Activated T-cell treated with anti-CD3 and anti-CD28 coated beads for 4 hours (primary cell): Measurements from ENCODE around the gene ESPNL.
"Not testable (repeated sequence)": the region's sequence is repeated elsewhere in the genome, so short reads cannot be mapped to it uniquely, and the experiment has no call there.

ENCODE experiments used
- DNase-seq: peaks from one replicate; pipeline ENCODE4 v3.0.0-alpha.2; 2020

ESPNL gene

DNA sequence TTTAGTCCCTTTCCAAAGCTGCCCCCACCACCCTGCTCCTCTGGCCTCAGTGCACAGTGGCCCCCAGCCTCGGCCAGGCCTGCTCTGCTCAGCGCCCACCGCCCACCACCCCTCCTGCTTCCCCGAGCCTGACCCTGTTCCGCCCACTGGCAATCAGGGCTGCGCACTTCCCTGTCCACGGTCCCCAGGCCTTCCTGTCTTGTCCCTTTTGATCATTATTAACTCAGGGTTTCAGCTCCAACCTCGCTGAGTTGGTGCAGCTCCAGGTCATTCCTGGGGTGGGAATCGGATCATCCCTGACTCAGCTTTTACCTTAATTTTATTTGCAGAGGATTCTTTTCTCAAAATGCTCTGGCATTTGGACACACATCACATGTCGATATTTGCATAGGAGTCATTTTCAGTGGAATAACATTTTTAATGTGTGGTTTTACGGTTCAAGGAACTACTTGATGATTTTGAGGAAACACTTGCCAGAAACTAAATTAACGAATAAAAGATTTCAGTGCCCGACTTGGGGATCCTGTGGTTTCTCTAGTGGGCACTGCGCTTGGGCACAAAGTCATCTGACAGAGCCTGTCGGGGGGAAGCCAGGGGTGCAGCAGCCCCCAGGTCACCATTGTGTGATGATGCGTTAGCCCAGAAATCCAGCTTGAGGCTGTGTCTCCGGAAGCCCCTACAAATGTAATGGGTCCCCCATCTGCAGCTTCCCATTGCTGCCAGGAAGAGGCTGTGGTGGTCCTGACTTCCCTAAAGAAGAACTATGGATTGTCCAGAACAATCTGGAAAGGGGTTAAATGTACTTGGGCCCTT is 1.0 kb upstream of the ESPNL start:
- DNase-seq, result no peak

DNA sequence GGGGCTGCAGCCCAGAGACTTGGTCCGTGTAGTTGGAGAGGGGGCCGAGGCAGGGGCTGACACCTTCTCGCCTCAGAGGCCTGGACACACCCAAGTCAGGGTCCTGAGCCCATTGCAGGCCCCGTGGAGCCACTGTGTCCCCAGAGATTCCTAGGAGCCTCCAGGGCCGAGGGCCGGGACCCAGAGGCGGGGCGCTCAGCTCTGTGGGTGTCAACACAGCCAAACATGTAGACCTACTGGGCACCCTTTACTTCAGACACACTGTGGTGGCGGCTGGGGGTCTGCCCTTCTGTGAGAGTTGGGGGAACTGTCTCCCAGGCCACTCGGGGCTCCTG is 459 bp upstream of the ESPNL start:
- DNase-seq, result no peak

DNA sequence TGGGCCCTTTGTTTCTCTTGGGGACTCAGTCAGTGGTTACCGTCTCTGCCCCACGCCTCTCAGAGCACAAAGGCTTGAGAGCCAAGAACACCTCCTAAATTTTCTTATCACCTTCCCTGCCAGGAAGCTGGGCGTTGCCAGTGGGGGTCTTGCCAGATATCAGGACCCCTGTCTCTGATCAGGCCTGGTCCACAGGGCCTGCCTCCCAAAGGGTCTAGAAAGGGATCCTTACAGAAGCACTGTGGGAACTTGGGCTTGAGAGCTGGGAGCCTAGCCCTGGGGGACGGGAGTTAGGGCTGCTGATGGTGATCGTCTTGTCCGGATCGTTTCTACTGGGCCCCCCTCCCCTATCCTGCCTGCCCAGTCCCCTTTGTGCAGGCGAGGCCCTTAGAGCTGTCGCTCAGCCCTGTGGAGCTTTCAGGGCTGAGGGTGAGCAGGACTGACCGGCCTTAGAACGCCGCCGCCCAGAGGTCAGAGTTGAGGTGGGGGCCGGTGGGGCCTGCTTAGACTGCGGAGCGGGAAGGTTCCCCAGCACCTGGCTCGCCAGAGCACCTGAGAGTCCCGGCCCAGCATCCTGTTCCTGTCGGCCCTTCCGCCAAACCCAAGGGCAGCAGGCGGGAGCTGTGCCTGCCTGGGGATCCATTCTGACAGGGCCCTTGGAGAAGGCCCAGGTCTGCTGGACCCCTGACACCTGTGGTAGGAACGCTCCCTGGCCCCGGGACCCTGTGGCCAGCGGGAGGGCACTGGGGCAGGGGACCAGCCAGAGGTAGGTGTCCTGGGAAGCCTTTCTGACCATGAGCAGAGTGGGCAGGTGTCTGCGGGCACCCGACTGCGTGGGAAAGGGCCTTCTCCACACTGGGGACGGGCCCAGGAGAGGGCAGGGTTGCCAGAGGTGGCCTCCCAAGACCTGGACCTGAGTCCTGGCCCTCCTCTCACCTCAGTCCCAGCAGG is 956 bp downstream of the ESPNL start:
- no peak for DNase-seq

DNA sequence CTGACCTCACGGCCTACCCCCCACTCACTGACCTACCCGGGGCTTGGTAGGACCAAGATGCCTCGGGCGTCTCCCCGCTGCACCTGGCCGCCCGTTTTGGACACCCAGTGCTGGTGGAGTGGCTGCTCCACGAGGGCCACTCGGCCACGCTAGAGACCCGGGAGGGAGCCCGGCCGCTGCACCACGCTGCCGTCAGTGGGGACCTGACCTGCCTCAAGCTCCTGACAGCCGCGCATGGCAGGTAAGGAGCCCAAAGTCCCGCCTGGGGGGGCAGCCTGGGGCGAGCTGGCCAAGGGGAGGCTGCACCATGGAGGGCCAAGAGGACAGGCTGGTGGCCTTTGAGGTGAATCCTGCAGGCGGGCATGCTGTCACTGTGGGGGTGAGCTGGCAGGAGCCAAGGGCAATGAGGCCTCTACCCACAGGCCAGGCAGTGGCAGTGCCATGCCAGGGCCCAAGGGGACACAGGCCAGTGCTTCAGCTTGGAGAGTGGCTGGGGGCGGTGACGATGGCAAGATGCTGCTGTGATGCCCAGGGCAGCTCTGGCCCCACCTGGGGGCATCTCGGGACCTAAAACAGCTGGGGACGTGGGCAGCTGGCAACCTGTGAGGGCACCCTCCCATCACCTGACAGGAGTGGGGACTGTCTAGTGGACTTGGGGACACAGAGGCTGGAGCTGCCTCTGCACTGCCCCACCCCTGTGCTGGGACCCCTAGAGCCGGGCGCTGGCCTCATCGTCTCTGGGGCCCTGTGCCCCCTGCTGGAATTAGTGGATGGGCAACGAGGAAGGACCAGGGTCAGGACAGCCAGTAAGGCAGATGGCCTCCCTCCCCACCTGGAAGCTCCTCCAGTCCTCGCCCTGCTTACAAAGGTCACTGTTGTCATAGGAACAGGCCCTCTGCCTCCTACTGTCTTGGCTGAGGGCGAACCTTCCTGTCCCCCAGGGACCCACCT is 2.0 kb downstream of the ESPNL start:
- DNase-seq, result no peak

DNA sequence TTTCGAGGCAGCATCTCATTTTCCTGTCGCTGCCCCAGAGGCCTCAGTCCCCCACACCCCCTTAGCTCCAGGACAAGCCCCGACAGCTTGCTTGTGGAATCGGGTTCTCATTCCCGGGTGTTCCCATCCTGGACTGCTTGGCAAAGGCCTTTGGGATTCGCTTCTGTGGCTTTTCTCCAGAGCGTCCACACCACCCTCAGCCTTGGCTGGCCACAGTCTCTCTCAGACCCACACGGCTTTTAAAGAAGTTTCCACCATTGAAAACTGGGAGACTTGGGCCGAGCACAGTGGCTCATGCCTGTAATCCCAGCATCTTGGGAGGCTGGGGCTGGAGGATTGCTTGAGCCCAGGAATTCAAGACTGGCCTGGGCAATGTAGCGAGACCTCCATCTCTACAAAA is 2.7 kb downstream of the ESPNL start:
- no peak for DNase-seq

DNA sequence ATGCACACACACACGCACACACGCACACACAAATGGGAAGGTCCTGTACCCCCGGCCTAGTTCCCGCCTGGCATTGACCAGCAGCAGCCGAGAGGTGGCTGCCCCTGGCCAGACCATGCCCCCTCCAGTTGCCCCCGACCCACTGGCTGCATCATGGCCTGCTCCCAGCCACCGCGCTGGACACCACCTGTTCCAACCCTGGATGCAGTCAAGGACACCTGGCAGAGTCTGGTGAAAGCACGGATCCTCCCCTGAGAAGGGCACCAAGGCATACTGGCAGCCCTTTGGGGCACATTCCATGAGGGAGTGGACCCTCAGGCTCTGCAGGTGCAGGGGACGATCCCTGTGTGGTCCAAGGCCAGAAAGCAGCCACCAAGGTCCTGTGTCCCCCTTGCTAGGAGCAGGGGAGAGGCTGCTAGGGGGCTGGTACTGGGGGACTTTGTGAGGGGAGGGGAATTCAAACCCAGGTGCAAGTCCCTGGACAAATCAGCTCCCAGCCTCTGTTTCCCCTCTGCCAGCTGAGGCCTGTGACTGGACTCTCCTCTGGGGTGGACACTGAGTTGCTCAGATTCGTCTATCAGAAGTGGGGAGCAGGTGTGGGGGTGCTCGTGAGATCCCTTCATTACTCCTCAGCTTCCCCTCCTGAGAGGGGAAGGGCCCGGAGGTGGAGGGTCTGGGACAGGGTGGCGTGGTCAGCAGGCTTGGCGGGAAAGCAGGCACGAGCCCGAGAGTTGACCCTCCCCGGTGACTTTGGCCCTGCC is 3.5 kb downstream of the ESPNL start:
- no peak for DNase-seq

DNA sequence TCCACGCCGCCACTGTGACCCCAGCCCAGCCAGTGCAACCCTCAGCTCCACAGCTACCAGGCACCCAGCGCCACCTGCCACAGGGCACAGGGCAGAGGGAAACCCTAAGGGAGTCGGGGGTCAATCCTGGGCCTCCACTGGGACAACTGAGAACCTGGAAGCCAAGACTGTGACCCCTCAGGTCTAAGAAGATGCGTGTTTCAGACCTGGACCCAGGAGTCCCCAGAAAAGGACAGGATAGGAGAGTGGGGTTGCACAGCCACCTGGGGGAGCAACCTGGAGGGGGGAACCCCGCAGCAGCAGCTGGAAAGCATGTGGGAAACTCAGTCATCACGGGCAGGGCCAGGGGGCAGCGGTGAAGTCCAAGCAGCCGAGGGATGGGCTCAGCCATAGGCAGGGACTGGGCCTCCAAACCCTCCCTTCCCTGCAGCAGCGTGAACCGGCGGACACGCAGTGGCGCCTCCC is 4.1 kb downstream of the ESPNL start:
- no peak for DNase-seq

DNA sequence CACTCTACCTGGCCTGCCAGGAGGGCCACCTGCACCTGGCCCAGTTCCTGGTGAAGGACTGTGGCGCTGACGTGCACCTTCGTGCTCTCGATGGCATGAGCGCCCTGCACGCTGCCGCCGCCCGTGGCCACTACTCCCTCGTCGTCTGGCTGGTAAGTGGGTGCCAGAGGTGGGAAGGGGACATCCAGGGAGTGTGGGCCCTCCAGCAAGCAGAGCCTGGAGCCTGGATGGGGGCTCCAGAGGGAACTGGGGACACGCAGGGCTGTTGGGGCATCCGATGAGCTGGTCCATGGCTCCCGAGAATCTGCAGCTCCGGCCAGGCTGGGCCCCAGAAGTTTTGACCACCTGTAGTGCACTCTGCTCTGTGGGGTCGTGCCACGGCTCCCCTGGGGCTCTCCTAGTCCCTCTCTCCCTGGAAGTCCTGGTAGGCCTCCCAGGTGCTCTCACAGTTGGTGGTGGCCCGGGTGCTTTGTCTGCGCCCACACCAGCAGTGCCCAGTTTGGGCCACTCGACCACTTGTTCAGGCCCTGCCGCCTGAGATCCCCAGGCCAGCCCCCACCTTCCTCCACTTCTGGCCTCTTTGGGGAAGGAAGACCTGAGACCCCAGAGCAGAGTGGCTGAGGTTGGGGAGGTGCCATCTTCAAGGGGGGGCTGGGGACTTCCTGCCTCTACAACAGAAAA is 4.7 kb downstream of the ESPNL start:
- DNase-seq, result no peak

DNA sequence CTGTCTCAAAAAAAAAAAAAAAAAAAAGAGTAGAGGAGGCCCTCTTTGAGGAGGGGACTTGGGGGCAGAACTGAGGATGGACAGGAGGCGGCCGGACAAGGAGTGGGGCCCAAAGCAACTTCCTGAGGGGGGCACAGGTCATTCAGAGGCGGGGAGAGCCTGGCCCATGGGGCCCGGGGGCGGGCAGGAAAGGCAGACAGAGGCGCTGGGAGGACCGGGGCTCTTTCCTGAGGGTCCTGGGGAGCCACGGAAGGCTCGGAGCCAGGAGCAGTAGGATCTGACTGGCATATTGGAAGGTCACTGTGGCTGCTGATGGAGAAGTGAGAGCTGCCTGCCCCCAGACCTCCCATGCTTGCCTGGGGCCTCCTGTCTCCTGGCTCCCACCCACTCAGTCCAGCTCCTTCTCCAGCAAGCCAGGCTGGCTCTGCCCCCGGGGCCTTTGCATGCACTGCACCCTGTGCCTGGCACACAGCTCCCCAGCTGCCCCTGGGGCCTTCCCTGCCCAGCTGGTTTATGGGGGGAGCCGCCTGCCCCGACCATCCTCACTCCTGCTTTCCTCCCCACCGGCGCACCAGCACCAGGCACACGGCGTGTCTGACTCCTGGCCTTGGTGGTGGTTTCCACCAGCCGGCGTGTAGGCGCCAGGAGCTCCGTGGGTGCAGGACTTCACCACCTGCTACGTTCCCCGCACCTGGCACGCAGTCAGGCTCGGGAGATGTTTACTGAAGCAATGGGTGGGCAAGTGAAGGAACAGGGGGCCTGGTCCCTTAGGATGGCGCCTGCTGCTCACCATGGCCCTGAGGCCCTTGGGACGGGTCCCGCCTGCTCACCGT is 5.6 kb downstream of the ESPNL start:
- no peak for DNase-seq

DNA sequence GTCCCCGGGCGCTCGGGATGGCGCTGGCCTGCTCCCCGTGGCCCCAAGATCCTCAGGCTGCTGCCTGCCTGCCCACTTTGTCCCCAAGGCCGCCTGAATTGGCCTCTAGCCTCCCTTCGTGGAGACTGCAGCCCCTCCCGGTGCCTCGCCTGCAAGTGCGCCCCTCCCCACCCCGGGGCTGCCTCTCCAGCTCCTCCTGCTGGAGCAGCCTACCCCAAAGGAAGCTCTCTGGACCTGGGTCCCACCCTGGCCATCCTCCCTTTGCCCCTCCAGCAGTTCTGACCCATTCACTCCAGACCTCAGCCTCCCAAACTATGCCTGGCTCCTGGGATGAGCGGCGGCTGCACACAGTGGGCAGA is 6.2 kb downstream of the ESPNL start:
- DNase-seq, result no peak

DNA sequence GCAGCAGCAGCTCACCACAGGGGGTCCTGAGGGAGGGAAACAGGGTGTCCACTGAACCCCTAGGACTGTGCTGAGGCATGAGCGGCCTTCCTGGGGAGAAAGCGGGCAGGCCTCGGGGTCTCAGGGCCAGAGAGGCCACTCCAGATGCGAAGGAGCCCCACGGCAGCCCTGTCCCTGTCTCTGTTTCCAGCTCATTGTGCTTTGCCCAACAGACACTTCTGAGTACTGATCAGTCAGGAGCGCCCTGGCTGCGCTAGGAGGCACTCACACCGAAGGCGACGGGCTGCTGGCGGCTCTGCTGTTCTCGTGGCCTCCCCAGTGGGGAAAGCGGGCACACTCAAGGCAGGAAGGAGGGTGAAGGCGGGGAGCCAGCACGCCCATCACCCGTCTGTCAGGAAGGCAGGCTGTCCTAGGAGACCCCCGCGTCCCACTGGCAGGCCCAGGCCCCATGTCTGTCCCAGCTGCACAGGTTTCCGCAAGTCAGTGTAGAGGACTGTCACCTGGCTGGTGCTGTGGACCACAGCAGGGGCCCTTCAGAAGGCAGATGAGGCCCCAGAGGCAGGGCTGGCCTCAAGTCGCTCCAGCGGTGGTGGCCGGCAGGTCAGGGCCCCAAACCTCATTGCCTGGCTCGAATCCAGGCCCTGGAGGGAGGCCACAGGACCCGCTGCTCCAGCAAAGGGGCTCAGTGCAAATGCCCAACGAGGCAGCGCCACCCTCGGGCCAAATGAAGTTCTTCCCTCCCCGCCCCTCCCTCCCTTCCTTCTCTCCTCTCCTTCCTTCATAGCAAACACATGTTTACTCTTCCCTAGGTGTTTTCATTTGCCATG is 6.8 kb downstream of the ESPNL start:
- DNase-seq, result no peak

DNA sequence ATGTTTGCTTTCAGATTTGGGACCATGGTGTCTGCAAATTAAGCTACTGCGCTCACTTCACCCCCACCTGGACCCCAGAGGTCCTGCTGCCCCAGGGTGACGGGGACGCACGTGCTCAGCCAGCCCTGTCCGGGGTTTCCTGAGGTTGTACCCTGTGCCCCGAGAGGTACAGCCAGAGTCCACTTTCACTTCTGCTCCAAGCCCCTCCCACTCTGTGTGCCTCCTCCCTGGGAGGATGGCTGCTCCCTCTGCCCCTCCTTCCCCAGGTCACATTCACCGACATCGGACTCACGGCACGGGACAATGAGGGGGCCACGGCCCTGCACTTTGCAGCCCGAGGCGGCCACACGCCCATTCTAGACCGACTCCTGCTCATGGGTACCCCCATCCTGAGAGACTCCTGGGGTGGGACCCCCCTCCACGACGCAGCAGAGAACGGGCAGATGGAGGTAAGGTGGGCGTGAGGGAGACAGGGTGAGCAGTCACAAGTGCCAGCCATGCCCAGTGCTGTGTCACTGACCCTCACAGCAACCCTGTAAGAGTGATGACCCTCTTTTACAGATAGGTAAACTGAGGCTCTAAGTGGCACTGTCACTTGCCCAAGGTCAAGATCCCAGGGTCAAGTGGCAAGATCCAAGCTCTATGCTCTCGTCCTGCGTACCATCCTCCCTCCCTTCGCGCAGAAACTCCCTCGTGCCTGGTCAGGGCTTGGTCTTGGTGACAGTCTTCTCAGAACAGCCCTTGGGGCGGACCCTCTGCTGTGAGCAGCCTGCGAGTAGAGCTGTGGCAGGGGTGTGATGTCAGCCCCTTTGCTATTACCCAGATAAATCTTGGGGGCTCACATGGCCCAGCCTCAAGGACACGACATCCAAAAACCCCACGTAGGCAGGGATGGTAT is 7.6 kb downstream of the ESPNL start:
- no peak for DNase-seq

DNA sequence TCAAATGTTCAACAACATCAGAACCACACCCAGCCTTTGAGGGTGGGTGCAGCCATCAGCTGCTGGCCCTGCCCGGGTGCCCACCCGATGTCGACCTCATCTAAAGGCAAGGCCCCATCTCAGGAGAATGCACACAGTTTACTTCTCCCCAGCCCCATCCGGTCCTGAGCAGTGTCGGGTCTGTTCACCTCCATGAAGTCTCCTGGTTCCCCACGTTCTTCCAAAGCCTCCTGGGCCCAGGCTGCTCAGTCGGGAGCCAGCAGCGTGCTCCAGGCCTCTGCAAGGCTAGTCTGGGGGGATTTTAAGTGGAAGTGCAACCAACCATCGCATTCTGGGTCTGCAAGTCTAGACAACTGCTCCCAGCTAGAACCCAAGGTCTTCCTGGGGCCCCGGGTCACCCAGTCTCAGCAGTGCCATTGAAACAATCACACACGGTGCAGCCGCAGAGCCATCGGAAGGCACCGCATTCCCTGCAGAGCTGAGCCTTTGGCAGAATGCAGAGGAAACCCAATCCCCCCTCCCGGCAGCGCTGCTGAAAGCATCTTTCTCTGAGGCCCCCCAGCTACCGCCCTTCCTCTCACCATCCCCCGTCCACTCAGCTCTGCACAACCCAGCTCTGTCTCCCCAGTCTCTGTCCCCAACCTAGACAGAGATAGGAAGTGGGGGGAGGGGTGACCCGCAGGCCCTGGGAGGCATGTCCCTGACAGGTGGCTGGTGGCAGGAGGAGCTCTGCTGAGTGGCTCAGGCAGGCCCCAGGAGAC is 8.5 kb downstream of the ESPNL start:
- no peak for DNase-seq

DNA sequence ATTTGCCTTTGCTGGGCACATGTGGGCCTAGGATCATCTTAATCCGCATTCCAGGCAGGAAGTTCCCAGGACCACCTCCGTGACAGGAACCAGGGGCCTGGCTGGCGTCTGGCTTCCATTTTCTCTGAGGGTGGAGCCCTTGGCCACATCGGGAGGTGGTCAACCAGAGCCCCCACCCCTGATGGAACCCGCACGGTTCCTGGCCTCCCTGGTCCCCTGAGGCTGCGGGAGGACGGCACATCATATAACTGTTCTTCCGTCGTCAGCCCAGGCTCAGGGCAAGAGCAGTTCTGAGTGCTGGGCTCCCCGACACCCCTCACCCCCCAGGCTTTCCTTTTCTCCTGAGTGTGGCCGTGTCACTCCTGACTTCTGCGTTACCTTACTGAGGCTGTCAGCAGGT is 13.5 kb downstream of the ESPNL start:
- DNase-seq, result no peak

DNA sequence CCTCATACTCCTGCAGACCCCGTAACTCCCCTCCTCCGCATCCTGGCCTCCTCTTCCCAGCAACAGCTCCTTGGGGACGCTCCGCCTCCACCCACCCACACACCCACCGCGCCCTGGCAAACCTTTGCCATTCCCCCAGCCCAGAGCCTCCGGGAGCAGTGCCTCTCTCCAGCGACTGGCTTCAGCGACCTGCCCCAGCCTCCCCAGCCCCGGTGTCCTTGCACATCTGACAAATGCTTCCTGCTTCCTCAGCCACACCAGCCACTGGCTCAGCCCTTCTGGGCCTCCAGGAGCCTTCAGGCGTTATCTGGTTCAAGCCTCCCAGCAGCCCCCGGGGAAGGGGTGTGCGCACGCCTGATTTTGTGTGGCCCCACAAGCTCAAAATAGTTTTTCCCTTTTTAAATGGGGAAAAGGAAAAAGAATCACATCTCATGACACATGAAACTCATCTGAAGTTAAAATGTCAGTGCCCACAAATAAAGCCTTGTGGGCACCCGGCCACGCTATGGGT is 14.2 kb downstream of the ESPNL start:
- no peak for DNase-seq

DNA sequence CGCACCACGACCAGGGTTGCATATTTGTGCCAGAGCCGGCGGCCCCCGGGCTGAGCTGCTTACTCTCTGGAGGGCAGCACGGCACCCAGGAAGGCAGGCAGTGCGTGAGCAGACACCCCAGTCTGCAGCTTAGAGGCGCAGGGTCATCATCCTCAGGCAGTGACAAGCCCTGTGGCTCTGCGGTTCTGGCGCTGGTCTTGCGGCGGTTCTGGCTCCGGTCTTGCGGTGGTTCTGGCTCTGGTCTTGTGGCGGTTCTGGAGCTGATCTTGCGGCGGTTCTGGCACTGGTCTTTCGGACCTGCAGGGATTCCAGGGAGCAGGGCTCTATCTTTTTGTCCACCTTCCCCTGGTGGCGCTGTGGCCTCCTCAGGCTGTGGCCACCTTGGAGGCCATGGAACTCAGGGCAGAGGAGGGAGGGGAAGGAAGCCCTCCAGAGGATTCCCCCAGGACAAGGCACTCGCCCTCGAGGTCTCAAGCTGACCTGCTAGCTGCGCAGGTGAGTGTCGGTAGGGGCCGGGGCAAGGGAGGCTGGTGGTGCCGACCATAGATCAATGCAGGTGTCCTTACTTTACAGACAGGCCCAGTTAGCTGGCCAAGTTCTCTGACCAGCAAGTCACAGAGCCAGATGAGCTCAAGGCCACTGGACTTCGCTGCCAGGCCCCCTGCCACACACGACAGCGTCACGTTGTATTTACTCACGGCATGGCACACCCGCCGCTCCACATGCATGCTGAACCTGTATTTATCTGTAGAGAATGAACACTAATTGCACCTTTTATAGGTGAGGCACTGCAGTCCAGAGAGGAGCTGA is 14.9 kb downstream of the ESPNL start:
- DNase-seq, result no peak

DNA sequence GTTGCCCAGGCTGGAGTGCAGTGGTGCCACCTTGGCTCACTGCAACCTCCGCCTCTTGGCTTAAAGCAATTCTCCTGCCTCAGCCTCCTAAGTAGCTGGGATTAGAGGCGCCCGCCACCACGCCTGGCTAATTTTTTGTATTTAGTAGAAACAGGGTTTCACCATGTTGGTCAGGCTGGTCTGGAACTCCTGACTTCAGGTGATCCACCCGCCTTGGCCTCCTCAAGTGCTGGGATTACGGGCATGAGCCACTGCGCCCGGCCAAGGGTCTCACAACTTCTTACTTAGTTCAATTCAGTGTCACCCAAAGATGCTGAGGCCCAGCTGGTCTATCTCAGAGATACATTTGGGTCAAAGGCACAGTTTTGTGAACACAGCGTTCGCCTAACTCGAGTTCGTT is 15.6 kb downstream of the ESPNL start:
- not testable (repeated sequence) for DNase-seq
